IMR-90 (cell line): ENCODE data around the gene CCDC102A.

Experiments
- BHLHE40 ChIP-seq: fragments of 150-350 bp; IDR thresholded peaks from 2 replicates; pipeline ENCODE4 v1.6.1; 2016; ENCODE audit warnings: mild to moderate bottlenecking, low read depth, low read length
- CEBPB ChIP-seq: IDR thresholded peaks from 2 replicates; pipeline ENCODE4 v1.6.1; 2012; ENCODE audit warnings: low read depth, low read length, improper control_type of control experiment
- CHD1 ChIP-seq: IDR thresholded peaks from 2 replicates; pipeline ENCODE4 v1.6.1; 2012; ENCODE audit warnings: low read depth, low read length, improper control_type of control experiment
- MAFK ChIP-seq: IDR thresholded peaks from 2 replicates; pipeline ENCODE4 v1.6.1; 2012; ENCODE audit warnings: low read depth, low read length, improper control_type of control experiment
- MAZ ChIP-seq: IDR thresholded peaks from 2 replicates; pipeline ENCODE4 v1.6.1; 2012; ENCODE audit warnings: low read depth, mild to moderate bottlenecking, low read length, improper control_type of control experiment, moderate library complexity, borderline replicate concordance
- POLR2A ChIP-seq: IDR thresholded peaks from 2 replicates; pipeline ENCODE4 v1.6.1; 2012; ENCODE audit warnings: mild to moderate bottlenecking, low read depth, low read length
- RAD21 ChIP-seq: IDR thresholded peaks from 2 replicates; pipeline ENCODE4 v1.6.1; 2012; ENCODE audit warnings: low read length, improper control_type of control experiment
- RCOR1 ChIP-seq: IDR thresholded peaks from 2 replicates; pipeline ENCODE4 v1.6.1; 2012; ENCODE audit warnings: mild to moderate bottlenecking, low read length, improper control_type of control experiment; ENCODE audit not compliant: insufficient replicate concordance
- SMC3 ChIP-seq: fragments of 150-350 bp; IDR thresholded peaks from 2 replicates; pipeline ENCODE4 v1.6.1; 2016; ENCODE audit warnings: low read depth, mild to moderate bottlenecking, antibody characterized with exemption, low read length, moderate library complexity
- TF ChIP-seq, protein P1 (sequence below): conservative IDR thresholded peaks from 2 replicates; pipeline ENCODE4 v1.5.1; 2012; ENCODE audit warnings: mild to moderate bottlenecking, low read depth, low read length, improper control_type of control experiment
- TF ChIP-seq, protein P2 (sequence below): fragments of 150-350 bp; IDR thresholded peaks from 2 replicates; pipeline ENCODE4 v1.6.1; 2017; ENCODE audit warnings: mild to moderate bottlenecking, antibody characterized with exemption, low read length, low read depth

DNA sequence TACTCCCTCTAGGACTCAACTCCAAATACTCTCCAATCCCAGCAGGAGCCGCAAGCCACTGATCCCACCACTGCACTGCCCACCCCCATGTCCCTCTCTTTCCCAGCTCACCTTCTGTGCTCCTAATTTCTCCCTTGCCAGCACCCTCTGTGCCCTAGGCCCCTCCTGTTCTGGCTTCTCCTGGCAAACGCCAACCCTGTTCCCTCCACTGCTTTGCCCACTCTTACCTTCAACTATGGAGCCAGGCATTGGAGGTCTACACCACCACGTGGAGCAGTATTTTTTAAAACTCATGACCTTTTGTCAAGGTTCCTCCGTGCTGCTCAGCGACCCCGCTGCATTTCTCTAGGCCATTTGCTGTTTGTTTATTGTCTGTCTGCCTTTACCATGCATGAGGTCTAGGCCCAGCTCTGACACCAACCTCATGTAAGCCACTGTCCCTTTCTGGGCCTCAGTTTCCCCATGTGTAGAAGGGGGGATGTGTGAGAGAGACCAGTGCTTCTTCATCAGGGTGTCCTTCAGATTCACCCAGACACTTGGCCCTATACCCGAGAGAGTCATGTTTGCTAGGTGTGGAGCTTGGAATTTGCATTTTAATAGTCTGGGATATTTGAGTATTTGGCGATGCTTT lies 4.6 kb downstream of the CCDC102A start:
- no peak for TF ChIP-seq MAFK
- TF ChIP-seq POLR2A: no peak
- TF ChIP-seq CHD1: no peak
- TF ChIP-seq, protein P1, sequence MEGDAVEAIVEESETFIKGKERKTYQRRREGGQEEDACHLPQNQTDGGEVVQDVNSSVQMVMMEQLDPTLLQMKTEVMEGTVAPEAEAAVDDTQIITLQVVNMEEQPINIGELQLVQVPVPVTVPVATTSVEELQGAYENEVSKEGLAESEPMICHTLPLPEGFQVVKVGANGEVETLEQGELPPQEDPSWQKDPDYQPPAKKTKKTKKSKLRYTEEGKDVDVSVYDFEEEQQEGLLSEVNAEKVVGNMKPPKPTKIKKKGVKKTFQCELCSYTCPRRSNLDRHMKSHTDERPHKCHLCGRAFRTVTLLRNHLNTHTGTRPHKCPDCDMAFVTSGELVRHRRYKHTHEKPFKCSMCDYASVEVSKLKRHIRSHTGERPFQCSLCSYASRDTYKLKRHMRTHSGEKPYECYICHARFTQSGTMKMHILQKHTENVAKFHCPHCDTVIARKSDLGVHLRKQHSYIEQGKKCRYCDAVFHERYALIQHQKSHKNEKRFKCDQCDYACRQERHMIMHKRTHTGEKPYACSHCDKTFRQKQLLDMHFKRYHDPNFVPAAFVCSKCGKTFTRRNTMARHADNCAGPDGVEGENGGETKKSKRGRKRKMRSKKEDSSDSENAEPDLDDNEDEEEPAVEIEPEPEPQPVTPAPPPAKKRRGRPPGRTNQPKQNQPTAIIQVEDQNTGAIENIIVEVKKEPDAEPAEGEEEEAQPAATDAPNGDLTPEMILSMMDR: no peak
- no peak for TF ChIP-seq SMC3
- TF ChIP-seq RAD21: no peak
- no peak for TF ChIP-seq MAZ
- no peak for TF ChIP-seq BHLHE40
- TF ChIP-seq CEBPB: no peak
- TF ChIP-seq RCOR1: no peak
- TF ChIP-seq, protein P2, sequence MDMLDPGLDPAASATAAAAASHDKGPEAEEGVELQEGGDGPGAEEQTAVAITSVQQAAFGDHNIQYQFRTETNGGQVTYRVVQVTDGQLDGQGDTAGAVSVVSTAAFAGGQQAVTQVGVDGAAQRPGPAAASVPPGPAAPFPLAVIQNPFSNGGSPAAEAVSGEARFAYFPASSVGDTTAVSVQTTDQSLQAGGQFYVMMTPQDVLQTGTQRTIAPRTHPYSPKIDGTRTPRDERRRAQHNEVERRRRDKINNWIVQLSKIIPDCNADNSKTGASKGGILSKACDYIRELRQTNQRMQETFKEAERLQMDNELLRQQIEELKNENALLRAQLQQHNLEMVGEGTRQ: no peak
